Suprapubic skin (tissue), 4 donors: Measurements from ENCODE around the gene SETX. TPM values are rescaled to one million over a fixed set of nuclear protein-coding genes. Genes with fewer than 3 reads are reported as not detected.

Experiments used
- DNase-seq, 2 donors: peaks; one replicate each; pipeline ENCODE4 v3.0.0-alpha.2; 2019; ENCODE audit warnings: low spot score in 2 of 2
- H3K27ac ChIP-seq: fragments of 200-600 bp; sonication (generic); one replicate; pipeline ENCODE4 v1.5.1; 2019
- H3K27me3 ChIP-seq: fragments of 200-600 bp; sonication (generic); one replicate; pipeline ENCODE4 v1.5.1; 2019
- H3K36me3 ChIP-seq: fragments of 200-600 bp; sonication (generic); one replicate; pipeline ENCODE4 v1.5.1; 2019
- H3K4me1 ChIP-seq: fragments of 200-600 bp; sonication (generic); one replicate; pipeline ENCODE4 v1.5.1; 2019
- H3K4me3 ChIP-seq: fragments of 200-600 bp; sonication (generic); one replicate; pipeline ENCODE4 v1.5.1; 2019; ENCODE audit warnings: mild to moderate bottlenecking
- H3K9me3 ChIP-seq: fragments of 200-600 bp; sonication (generic); one replicate; pipeline ENCODE4 v1.5.1; 2019
- EP300 ChIP-seq: sonication (generic); formaldehyde crosslinking; IDR thresholded peaks from one replicate; pipeline ENCODE4 v1.6.1; 2017; ENCODE audit warnings: antibody characterized with exemption
- POLR2A ChIP-seq, 2 donors: fragments of 450-650 bp; IDR thresholded peaks; one replicate each; pipeline ENCODE4 v1.6.1; 2017; ENCODE audit warnings: antibody characterized with exemption in 2 of 2, mild to moderate bottlenecking in 2 of 2, moderate library complexity in 2 of 2
- POLR2AphosphoS5 ChIP-seq, 3 donors: sonication (generic); formaldehyde crosslinking; IDR thresholded peaks; one replicate each; pipeline ENCODE4 v1.6.1; 2017; ENCODE audit warnings: antibody characterized with exemption in 3 of 3
- WGBS: methylation state at CpG from one replicate; pipeline ENCODE4 v1.1.5; 2018; 5-methylcytosine and 5-hydroxymethylcytosine counted together
- total RNA-seq, 4 donors: library from RNA; depleted of rRNA; stranded (reverse); fragments of >200 nt; gene quantifications; one replicate each; pipeline ENCODE4 v1.1.0, GENCODE V29; 2016
- TF ChIP-seq, protein P1 (sequence below), 2 donors: fragments of 200-600 bp in 1 of 2; fragments of 450-650 bp in 1 of 2; sonication (generic) in 1 of 2; IDR thresholded peaks; one replicate each; pipeline ENCODE4 v1.5.1; 2016 to 2019; ENCODE audit warnings: antibody characterized with exemption in 2 of 2, mild to moderate bottlenecking in 1 of 2, moderate library complexity in 1 of 2

SETX gene
- total RNA-seq, 4 donors from 2014 or later, result 28.8 to 67.9 (median 39.7) TPM

DNA sequence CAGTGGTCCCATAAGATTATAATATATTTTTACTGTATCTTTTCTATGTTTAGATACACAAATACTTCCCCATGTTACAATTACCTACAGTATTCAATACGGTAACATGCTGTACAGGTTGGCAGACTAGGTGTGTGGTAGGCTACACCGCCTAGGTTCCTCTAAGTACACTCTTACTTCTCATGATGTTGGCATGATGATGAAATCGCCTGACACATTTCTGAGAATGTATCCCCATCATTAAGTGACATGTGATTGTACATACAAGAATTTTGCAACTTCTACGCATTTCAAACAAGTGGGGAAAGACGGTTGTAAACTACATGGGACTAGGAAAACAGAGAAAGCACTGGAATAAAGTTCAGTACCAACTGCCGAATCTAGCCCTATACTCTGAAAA is 53.3 kb downstream of the SETX start:
- no peak for TF ChIP-seq POLR2AphosphoS5 (IDR thresholded peaks at IDR 0.05)
- TF ChIP-seq EP300, result no peak
- TF ChIP-seq, protein P1, sequence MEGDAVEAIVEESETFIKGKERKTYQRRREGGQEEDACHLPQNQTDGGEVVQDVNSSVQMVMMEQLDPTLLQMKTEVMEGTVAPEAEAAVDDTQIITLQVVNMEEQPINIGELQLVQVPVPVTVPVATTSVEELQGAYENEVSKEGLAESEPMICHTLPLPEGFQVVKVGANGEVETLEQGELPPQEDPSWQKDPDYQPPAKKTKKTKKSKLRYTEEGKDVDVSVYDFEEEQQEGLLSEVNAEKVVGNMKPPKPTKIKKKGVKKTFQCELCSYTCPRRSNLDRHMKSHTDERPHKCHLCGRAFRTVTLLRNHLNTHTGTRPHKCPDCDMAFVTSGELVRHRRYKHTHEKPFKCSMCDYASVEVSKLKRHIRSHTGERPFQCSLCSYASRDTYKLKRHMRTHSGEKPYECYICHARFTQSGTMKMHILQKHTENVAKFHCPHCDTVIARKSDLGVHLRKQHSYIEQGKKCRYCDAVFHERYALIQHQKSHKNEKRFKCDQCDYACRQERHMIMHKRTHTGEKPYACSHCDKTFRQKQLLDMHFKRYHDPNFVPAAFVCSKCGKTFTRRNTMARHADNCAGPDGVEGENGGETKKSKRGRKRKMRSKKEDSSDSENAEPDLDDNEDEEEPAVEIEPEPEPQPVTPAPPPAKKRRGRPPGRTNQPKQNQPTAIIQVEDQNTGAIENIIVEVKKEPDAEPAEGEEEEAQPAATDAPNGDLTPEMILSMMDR (IDR thresholded peaks at IDR 0.05), result no peak
- no peak for TF ChIP-seq POLR2A (IDR thresholded peaks at IDR 0.05)

DNA sequence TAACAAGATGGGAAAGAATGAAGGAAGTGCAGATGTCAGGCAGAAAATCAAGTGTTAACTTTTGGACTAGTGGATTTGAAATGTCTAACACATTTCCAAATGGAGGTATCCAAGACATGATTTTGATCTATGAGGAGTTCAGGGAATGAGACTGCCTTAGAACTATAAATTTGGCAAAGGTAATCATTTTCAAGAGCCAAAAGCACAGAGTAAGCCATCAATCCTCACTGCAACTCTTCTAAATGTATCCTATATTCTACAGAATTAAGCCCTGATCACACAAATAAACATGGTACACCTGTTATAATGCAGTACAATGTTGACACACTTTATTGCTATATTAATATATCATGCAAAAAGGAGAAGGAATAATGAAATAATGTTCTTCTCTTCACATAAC is 55.6 kb downstream of the SETX start:
- H3K4me1 ChIP-seq, result no peaks in the 10 kb centered on the region
- DNase-seq, result no peak
- H3K9me3 ChIP-seq, result no peaks in the 10 kb centered on the region
- no peak overlapping the region for H3K27ac ChIP-seq
- H3K27me3 ChIP-seq, result no peaks in the 10 kb centered on the region
- no peak overlapping the region for H3K4me3 ChIP-seq
- H3K36me3 ChIP-seq, result peaks cover 93% of the 10 kb centered on the region
- no peak for TF ChIP-seq EP300
- TF ChIP-seq, protein P1 (IDR thresholded peaks at IDR 0.05), result no peak
- no peak for TF ChIP-seq POLR2A (IDR thresholded peaks at IDR 0.05)
- no peak for TF ChIP-seq POLR2AphosphoS5 (IDR thresholded peaks at IDR 0.05)

More for the DNA sequence above, 53.3 kb downstream of the SETX start:
- 95% methylated on average over 6 of the region's 6 CpGs for WGBS
- H3K36me3 ChIP-seq, result peaks cover 90% of the 10 kb centered on the region
- no peak for DNase-seq
- no peaks in the 10 kb centered on the region for H3K27me3 ChIP-seq
- no peaks in the 10 kb centered on the region for H3K4me1 ChIP-seq
- H3K4me3 ChIP-seq, result no peak overlapping the region
- H3K27ac ChIP-seq, result no peak overlapping the region
- H3K9me3 ChIP-seq, result no peaks in the 10 kb centered on the region

DNA sequence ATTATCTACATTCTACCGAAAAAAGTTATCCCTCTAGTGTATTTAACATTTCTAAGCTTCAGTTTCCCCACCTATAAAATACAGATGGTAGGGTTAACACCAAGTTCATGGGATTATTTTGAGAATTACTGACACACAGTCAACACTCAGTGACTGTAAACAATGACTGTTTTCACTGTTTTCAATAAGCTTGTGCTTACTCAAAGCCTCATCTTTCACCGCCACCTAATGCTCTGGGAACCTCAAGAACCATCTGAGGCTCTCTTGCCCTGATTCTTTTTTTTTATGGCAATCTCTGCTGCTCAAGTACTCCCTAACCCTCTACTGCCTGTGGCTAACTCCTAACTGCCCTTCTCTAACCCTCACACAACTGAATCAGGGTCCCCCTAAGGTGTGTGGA is 59.6 kb downstream of the SETX start:
- DNase-seq, result no peak
- Histone ChIP-seq H3K36me3 (peaks cover 89% of the 10 kb centered on the region), H3K4me1 (no peaks in the 10 kb centered on the region), H3K9me3 (no peaks in the 10 kb centered on the region), H3K27me3 (no peaks in the 10 kb centered on the region), H3K4me3 (no peak overlapping the region), H3K27ac (no peak overlapping the region)
- 97% methylated on average over 2 of the region's 2 CpGs for WGBS
- TF ChIP-seq EP300, result no peak
- no peak for TF ChIP-seq POLR2A (IDR thresholded peaks at IDR 0.05)
- TF ChIP-seq, protein P1 (IDR thresholded peaks at IDR 0.05), result no peak
- no peak for TF ChIP-seq POLR2AphosphoS5 (IDR thresholded peaks at IDR 0.05)

GRCh38 chr9:132293145-132293721 is 61.6 kb downstream of the SETX start:
- H3K27me3 ChIP-seq, result no peaks in the 10 kb centered on the region
- H3K27ac ChIP-seq, result no peak overlapping the region
- no peaks in the 10 kb centered on the region for H3K4me1 ChIP-seq
- H3K36me3 ChIP-seq, result peaks cover 76% of the 10 kb centered on the region
- H3K4me3 ChIP-seq, result no peak overlapping the region
- WGBS, result 94% methylated on average over 13 of the region's 13 CpGs
- TF ChIP-seq POLR2AphosphoS5 (IDR thresholded peaks at IDR 0.05), result no peak
- no peak for TF ChIP-seq POLR2A (IDR thresholded peaks at IDR 0.05)
- no peak for DNase-seq
- no peaks in the 10 kb centered on the region for H3K9me3 ChIP-seq

DNA sequence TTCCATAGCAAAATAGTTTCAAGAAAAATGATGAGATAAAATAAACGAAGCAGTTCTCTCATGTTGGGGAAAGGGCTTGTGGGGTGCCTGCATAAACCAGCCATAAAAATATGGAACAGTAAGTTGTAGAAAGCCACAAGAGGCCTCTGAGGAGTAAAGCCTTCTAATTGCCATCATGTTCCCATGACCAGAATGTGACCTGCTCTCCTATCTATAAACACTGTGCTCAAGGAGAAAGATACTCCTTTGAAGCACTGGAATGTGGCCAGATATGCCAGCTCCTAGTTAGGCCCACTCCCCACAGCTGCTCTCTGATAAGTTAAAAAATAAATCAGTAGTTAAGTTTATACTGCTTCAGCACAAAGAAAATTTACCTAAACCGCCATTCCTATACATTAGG is 65.8 kb downstream of the SETX start:
- Histone ChIP-seq H3K9me3 (no peaks in the 10 kb centered on the region), H3K4me3 (no peak overlapping the region), H3K4me1 (no peaks in the 10 kb centered on the region), H3K27ac (no peak overlapping the region), H3K27me3 (no peaks in the 10 kb centered on the region), H3K36me3 (peaks cover 73% of the 10 kb centered on the region)
- WGBS, result 83% methylated on average over 2 of the region's 2 CpGs
- TF ChIP-seq, protein P1 (IDR thresholded peaks at IDR 0.05), result no peak
- TF ChIP-seq POLR2A (IDR thresholded peaks at IDR 0.05), result no peak
- no peak for TF ChIP-seq EP300
- no peak for TF ChIP-seq POLR2AphosphoS5 (IDR thresholded peaks at IDR 0.05)
- no peak for DNase-seq

GRCh38 chr9:132288361-132288760 is 66.4 kb downstream of the SETX start:
- H3K9me3 ChIP-seq, result no peaks in the 10 kb centered on the region
- no peak for DNase-seq
- H3K4me1 ChIP-seq, result no peaks in the 10 kb centered on the region
- peaks cover 73% of the 10 kb centered on the region for H3K36me3 ChIP-seq
- 43% methylated on average over 1 of the region's 1 CpG for WGBS
- no peaks in the 10 kb centered on the region for H3K27me3 ChIP-seq
- no peak overlapping the region for H3K4me3 ChIP-seq
- no peak overlapping the region for H3K27ac ChIP-seq
- TF ChIP-seq, protein P1 (IDR thresholded peaks at IDR 0.05), result no peak
- TF ChIP-seq POLR2AphosphoS5 (IDR thresholded peaks at IDR 0.05), result no peak
- TF ChIP-seq EP300, result no peak
- TF ChIP-seq POLR2A (IDR thresholded peaks at IDR 0.05), result no peak
